K562 (cell line): ENCODE results near the gene DHRS12.

Experiments used
- KDM1A ChIP-seq, 2 experiments: fragments of 450-650 bp; IDR thresholded peaks; 2 replicates each; pipeline ENCODE4 v1.6.1; 2016; ENCODE audit warnings: mild to moderate bottlenecking in 2 of 2
- KDM5B ChIP-seq: fragments of 200-600 bp; sonication (generic); IDR thresholded peaks from 2 replicates; pipeline ENCODE4 v1.6.1; 2012; ENCODE audit warnings: low read depth, mild to moderate bottlenecking, moderate library complexity, low read length, control low read depth, inconsistent platforms; ENCODE audit not compliant: insufficient replicate concordance
- NFIC ChIP-seq: fragments of 450-650 bp; IDR thresholded peaks from 2 replicates; pipeline ENCODE4 v1.6.1; 2017; ENCODE audit warnings: mild to moderate bottlenecking, inconsistent platforms
- NR4A1 ChIP-seq, 2 experiments: fragments of 250-450 bp in 1 of 2; fragments of 450-650 bp in 1 of 2; sonication (Bioruptor Pico) in 1 of 2; IDR thresholded peaks; 2 replicates each; pipeline versions ENCODE4 v1.4.0 to v1.6.1; 2016 to 2020; ENCODE audit warnings: mild to moderate bottlenecking in 2 of 2, missing compliant biosample characterization in 1 of 2, missing genetic modification characterization in 1 of 2, moderate library complexity in 1 of 2
- OTX1 ChIP-seq: fragments of 450-650 bp; formaldehyde crosslinking; IDR thresholded peaks from 2 replicates; pipeline ENCODE4 v1.4.0; 2022; ENCODE audit warnings: mild to moderate bottlenecking
- TBP ChIP-seq: optimal IDR thresholded peaks from 2 replicates; pipeline ENCODE3; 2011; ENCODE audit warnings: low read depth, low read length, improper control_type of control experiment
- U2AF2 ChIP-seq: fragments of 200-400 bp; formaldehyde crosslinking; optimal IDR thresholded peaks from 2 replicates; pipeline ENCODE3; 2017; ENCODE audit warnings: low read depth, mild to moderate bottlenecking, low read length
- USF1 ChIP-seq: sonication (generic); formaldehyde crosslinking; IDR thresholded peaks from 2 replicates; pipeline ENCODE4 v1.9.0; 2022; ENCODE audit warnings: mild to moderate bottlenecking, missing genetic modification reagents
- ZNF239 ChIP-seq: fragments of 250-450 bp; sonication (Bioruptor Pico); IDR thresholded peaks from 2 replicates; pipeline ENCODE4 v1.4.0; 2020; ENCODE audit warnings: mild to moderate bottlenecking
- TF ChIP-seq, protein P1 (sequence below), 2 experiments: fragments of 450-650 bp in 1 of 2; sonication (generic) in 1 of 2; formaldehyde crosslinking in 1 of 2; IDR thresholded peaks in 1 of 2; conservative IDR thresholded peaks in 1 of 2; 2 replicates each; pipeline versions ENCODE4 v1.6.1 to v1.8.1; 2016 to 2023; ENCODE audit warnings: mild to moderate bottlenecking in 2 of 2, moderate library complexity in 2 of 2, inconsistent platforms in 1 of 2, missing genetic modification reagents in 1 of 2
- TF ChIP-seq, protein P2 (sequence below), 3 experiments: IDR thresholded peaks in 2 of 3; conservative IDR thresholded peaks in 1 of 3; 2 replicates each; pipeline ENCODE4 v1.5.1; 2011 to 2012; ENCODE audit warnings: low read length in 3 of 3, mild to moderate bottlenecking in 3 of 3, control low read depth in 2 of 3, improper control_type of control experiment in 1 of 3, inconsistent platforms in 1 of 3, low read depth in 1 of 3, mixed read lengths in 1 of 3, moderate library complexity in 1 of 3; ENCODE audit not compliant: insufficient read depth in 2 of 3
- TF ChIP-seq, protein P3 (sequence below): sonication (generic); formaldehyde crosslinking; IDR thresholded peaks from 2 replicates; pipeline ENCODE4 v1.5.0; 2020; ENCODE audit warnings: missing genetic modification reagents
- TF ChIP-seq, protein P4 (sequence below), 2 experiments: fragments of 450-650 bp; IDR thresholded peaks; 2 replicates each; pipeline ENCODE4 v1.6.1; 2016; ENCODE audit warnings: mild to moderate bottlenecking in 2 of 2, borderline replicate concordance in 1 of 2, low read depth in 1 of 2, moderate library complexity in 1 of 2

DNA sequence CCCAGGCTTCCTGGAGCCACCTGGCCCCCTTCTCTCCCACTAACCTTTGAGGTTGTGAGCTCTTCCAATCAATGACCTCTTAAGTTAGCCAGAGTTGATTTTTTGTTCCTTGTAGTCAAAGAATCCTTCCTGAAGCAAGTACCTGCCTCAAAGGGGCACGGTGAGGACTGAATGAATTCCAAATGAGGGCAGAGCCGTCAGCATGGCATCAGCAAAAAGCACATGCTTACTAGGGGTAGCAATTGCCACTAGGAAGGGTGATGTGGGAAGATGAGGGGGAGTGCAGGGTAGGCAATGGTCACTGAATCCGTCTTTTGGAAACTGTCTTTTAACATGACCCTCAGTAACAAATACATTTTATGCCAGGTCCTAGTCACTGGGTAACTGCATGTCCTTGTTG is 15.6 kb upstream of the DHRS12 start:
- TF ChIP-seq KDM5B (no peak), NR4A1 (CRISPR knock-in tag; IDR thresholded peaks at IDR 0.05) (no peak), NR4A1 (tag; IDR thresholded peaks at IDR 0.05) (no peak), U2AF2 (no peak), KDM1A (IDR thresholded peaks at IDR 0.05) (no peak), NFIC (no peak), USF1 (CRISPR knock-in tag) (no peak), TBP (no peak), ZNF239 (CRISPR knock-in tag) (no peak), OTX1 (CRISPR knock-in tag) (no peak)
- TF ChIP-seq, protein P1, sequence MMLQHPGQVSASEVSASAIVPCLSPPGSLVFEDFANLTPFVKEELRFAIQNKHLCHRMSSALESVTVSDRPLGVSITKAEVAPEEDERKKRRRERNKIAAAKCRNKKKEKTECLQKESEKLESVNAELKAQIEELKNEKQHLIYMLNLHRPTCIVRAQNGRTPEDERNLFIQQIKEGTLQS (IDR thresholded peaks at IDR 0.05) = no peak
- TF ChIP-seq, protein P1 (CRISPR knock-in tag; conservative IDR thresholded peaks at IDR 0.05) = no peak
- TF ChIP-seq, protein P2, sequence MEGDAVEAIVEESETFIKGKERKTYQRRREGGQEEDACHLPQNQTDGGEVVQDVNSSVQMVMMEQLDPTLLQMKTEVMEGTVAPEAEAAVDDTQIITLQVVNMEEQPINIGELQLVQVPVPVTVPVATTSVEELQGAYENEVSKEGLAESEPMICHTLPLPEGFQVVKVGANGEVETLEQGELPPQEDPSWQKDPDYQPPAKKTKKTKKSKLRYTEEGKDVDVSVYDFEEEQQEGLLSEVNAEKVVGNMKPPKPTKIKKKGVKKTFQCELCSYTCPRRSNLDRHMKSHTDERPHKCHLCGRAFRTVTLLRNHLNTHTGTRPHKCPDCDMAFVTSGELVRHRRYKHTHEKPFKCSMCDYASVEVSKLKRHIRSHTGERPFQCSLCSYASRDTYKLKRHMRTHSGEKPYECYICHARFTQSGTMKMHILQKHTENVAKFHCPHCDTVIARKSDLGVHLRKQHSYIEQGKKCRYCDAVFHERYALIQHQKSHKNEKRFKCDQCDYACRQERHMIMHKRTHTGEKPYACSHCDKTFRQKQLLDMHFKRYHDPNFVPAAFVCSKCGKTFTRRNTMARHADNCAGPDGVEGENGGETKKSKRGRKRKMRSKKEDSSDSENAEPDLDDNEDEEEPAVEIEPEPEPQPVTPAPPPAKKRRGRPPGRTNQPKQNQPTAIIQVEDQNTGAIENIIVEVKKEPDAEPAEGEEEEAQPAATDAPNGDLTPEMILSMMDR (IDR thresholded peaks at IDR 0.05 in 2 of 3, conservative IDR thresholded peaks at IDR 0.05 in 1 of 3; ENCODE audit: insufficient read depth in 2 of 3, low read depth in 1 of 3, low read length in 3 of 3) = no peak
- TF ChIP-seq, protein P3, sequence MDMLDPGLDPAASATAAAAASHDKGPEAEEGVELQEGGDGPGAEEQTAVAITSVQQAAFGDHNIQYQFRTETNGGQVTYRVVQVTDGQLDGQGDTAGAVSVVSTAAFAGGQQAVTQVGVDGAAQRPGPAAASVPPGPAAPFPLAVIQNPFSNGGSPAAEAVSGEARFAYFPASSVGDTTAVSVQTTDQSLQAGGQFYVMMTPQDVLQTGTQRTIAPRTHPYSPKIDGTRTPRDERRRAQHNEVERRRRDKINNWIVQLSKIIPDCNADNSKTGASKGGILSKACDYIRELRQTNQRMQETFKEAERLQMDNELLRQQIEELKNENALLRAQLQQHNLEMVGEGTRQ (CRISPR knock-in tag) = no peak
- TF ChIP-seq, protein P4, sequence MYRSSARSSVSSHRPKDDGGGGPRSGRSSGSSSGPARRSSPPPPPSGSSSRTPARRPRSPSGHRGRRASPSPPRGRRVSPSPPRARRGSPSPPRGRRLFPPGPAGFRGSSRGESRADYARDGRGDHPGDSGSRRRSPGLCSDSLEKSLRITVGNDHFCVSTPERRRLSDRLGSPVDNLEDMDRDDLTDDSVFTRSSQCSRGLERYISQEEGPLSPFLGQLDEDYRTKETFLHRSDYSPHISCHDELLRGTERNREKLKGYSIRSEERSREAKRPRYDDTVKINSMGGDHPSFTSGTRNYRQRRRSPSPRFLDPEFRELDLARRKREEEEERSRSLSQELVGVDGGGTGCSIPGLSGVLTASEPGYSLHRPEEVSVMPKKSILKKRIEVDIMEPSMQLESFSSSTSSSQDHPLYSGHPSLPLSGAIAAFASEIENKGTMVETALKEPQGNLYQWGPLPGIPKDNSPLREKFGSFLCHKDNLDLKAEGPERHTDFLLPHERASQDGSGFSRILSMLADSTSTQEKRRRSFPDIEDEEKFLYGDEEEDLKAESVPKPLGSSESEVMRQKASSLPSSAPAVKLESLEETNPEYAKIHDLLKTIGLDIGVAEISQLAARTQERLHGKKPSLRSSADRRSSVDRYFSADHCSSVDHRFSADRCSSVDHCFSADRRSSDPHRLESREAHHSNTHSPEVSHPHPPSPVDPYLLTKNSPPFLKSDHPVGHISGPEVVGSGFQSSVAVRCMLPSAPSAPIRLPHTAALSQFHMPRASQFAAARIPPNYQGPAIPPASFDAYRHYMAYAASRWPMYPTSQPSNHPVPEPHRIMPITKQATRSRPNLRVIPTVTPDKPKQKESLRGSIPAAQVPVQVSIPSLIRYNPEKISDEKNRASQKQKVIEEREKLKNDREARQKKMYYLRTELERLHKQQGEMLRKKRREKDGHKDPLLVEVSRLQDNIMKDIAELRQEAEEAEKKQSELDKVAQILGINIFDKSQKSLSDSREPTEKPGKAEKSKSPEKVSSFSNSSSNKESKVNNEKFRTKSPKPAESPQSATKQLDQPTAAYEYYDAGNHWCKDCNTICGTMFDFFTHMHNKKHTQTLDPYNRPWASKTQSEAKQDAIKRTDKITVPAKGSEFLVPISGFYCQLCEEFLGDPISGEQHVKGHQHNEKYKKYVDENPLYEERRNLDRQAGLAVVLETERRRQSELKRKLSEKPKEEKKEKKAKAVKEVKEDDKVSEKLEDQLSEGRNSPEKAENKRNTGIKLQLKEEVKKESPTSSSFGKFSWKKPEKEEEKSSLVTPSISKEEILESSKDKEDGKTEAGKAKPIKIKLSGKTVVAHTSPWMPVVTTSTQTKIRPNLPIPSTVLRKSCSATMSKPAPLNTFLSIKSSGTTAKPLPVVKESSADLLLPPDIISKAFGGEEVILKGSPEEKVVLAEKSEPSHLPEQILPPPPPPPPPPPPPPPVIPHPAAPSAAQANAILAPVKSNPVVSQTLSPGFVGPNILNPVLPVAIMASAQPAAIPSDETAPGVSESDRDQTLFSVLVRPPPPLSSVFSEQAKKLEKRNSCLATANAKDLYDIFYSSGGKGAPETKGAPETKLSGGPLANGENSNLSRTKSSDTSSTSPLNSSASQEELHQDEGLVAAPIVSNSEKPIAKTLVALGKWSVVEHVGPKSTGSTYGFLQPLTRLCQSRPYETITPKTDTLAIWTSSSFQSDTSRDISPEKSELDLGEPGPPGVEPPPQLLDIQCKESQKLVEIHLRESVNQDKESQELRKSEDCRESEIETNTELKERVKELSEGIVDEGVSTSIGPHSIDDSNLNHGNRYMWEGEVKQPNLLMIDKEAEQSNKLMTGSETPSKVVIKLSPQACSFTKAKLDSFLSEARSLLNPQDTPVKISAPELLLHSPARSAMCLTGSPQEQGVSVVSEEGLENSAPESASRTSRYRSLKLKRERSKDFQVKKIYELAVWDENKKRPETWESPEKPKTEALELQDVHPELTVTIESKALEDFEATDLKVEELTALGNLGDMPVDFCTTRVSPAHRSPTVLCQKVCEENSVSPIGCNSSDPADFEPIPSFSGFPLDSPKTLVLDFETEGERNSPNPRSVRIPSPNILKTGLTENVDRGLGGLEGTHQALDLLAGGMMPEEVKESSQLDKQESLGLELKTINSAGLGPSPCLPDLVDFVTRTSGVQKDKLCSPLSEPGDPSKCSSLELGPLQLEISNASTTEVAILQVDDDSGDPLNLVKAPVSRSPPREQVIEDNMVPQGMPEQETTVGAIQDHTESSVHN (IDR thresholded peaks at IDR 0.05; ENCODE audit: borderline replicate concordance in 1 of 2, low read depth in 1 of 2) = no peak
